HEK293 (cell line): ENCODE results near the gene RNU5B-1.

Experiments used
- CTCF ChIA-PET: fragments of 350-600 bp; formaldehyde crosslinking; extraction: SDS; loops from one replicate; lab custom pipeline; 2021; ENCODE audit warnings: antibody characterized with exemption; lab: Yijun Ruan, JAX
- POLR2A ChIA-PET: fragments of 300-600 bp; formaldehyde crosslinking; extraction: SDS; loops from one replicate; lab custom pipeline; 2020; ENCODE audit warnings: antibody characterized with exemption, inconsistent platforms; lab: Yijun Ruan, JAX
- H3K27ac ChIP-seq: fragments of 200-500 bp; sonication (Bioruptor generic); 2 replicates; pipeline ENCODE4 v1.5.1; 2014; ENCODE audit warnings: low read depth, low read length, control low read depth, inconsistent platforms; ENCODE audit errors: extremely low read depth
- H3K36me3 ChIP-seq, 2 experiments: fragments of 200-500 bp in 1 of 2; sonication (Bioruptor generic) in 1 of 2; 1 replicate in 1 of 2; 2 replicates in 1 of 2; pipeline ENCODE4 v1.5.1; 2014 to 2017; ENCODE audit warnings: inconsistent platforms in 2 of 2, low read length in 2 of 2; ENCODE audit not compliant: control insufficient read depth in 2 of 2, insufficient read depth in 1 of 2
- H3K4me1 ChIP-seq: fragments of 200-500 bp; sonication (Bioruptor generic); 2 replicates; pipeline ENCODE4 v1.5.1; 2014; ENCODE audit warnings: mild to moderate bottlenecking, low read length, inconsistent platforms; ENCODE audit not compliant: control insufficient read depth, insufficient read depth
- H3K4me3 ChIP-seq: 2 replicates; pipeline ENCODE4 v1.5.1; 2011; ENCODE audit warnings: low read depth, mild to moderate bottlenecking, control low read depth, low read length, moderate library complexity
- H3K9me3 ChIP-seq: fragments of 200-500 bp; sonication (Bioruptor generic); 2 replicates; pipeline ENCODE4 v1.5.1; 2014; ENCODE audit warnings: low read depth, low read length, inconsistent platforms; ENCODE audit not compliant: control insufficient read depth, insufficient read depth
- HOXD13 ChIP-seq: sonication (generic); formaldehyde crosslinking; IDR thresholded peaks from 2 replicates; pipeline ENCODE4 v1.8.0; 2022; ENCODE audit warnings: missing genetic modification reagents, borderline replicate concordance
- PRDM10 ChIP-seq: fragments of 450-650 bp; formaldehyde crosslinking; IDR thresholded peaks from 2 replicates; pipeline ENCODE4 v1.5.1; 2016; ENCODE audit warnings: missing biosample characterization, missing genetic modification characterization
- TSHZ1 ChIP-seq: fragments of 450-650 bp; formaldehyde crosslinking; IDR thresholded peaks from 2 replicates; pipeline ENCODE4 v1.5.1; 2016; ENCODE audit warnings: missing biosample characterization, missing genetic modification characterization, borderline replicate concordance
- ZBTB1 ChIP-seq: fragments of 450-650 bp; formaldehyde crosslinking; IDR thresholded peaks from 2 replicates; pipeline ENCODE4 v1.5.1; 2016; ENCODE audit warnings: missing biosample characterization, missing genetic modification characterization
- ZNF10 ChIP-seq: fragments of 450-650 bp; formaldehyde crosslinking; IDR thresholded peaks from 2 replicates; pipeline ENCODE4 v1.5.1; 2017; ENCODE audit warnings: missing biosample characterization, missing genetic modification characterization
- ZNF16 ChIP-seq: fragments of 450-650 bp; formaldehyde crosslinking; IDR thresholded peaks from 2 replicates; pipeline ENCODE4 v1.5.1; 2016; ENCODE audit warnings: low read depth, missing biosample characterization, missing genetic modification characterization
- ZNF335 ChIP-seq: fragments of 450-650 bp; formaldehyde crosslinking; conservative IDR thresholded peaks from 2 replicates; pipeline ENCODE4 v1.5.1; 2016; ENCODE audit warnings: missing biosample characterization, missing genetic modification characterization
- ZNF600 ChIP-seq: fragments of 450-650 bp; formaldehyde crosslinking; IDR thresholded peaks from 2 replicates; pipeline ENCODE4 v1.5.1; 2016; ENCODE audit warnings: missing biosample characterization, missing genetic modification characterization
- ZNF670 ChIP-seq: fragments of 450-650 bp; formaldehyde crosslinking; IDR thresholded peaks from 2 replicates; pipeline ENCODE4 v1.5.1; 2016; ENCODE audit warnings: missing biosample characterization, missing genetic modification characterization, low read depth
- ZNF837 ChIP-seq: fragments of 450-650 bp; formaldehyde crosslinking; IDR thresholded peaks from 2 replicates; pipeline ENCODE4 v1.5.1; 2016; ENCODE audit warnings: missing biosample characterization, missing genetic modification characterization
- ZSCAN5A ChIP-seq: fragments of 450-650 bp; formaldehyde crosslinking; IDR thresholded peaks from 2 replicates; pipeline ENCODE4 v1.5.1; 2016; ENCODE audit warnings: missing biosample characterization, missing genetic modification characterization
- TF ChIP-seq, protein P1 (sequence below): fragments of 450-650 bp; formaldehyde crosslinking; IDR thresholded peaks from 2 replicates; pipeline ENCODE4 v1.5.1; 2016; ENCODE audit warnings: missing biosample characterization, missing genetic modification characterization

RNU5B-1 gene

GRCh38 chr15:65338823-65339222, 34.3 kb downstream of the RNU5B-1 start:
- Histone ChIP-seq H3K9me3 (no peaks in the 10 kb centered on the region), H3K36me3 (no peaks in the 10 kb centered on the region), H3K27ac (no peak overlapping the region), H3K4me3 (no peak overlapping the region), H3K4me1 (peaks cover 4% of the 10 kb centered on the region)
- TF ChIP-seq ZNF670 (tag by site-specific recombination) (no peak), ZNF600 (tag by site-specific recombination) (peak; percentile 96), PRDM10 (peak; percentile 91), TSHZ1 (tag by site-specific recombination) (no peak), ZNF335 (tag by site-specific recombination) (peak; percentile 34)
- CTCF ChIA-PET, result interaction anchor here (1.0 to 4.1 kb wide), 5 partner anchors 19 to 63 kb away, joined by 3 to 20 read pairs (median 3); no protein-coding TSS in a partner anchor
- POLR2A ChIA-PET, result no interaction called here

GRCh38 chr15:65339416-65339815, 34.9 kb downstream of the RNU5B-1 start:
- Histone ChIP-seq H3K27ac (no peak overlapping the region), H3K4me3 (no peak overlapping the region), H3K9me3 (no peaks in the 10 kb centered on the region), H3K4me1 (peaks cover 4% of the 10 kb centered on the region), H3K36me3 (no peaks in the 10 kb centered on the region)
- TF ChIP-seq ZNF16 (tag by site-specific recombination) (no peak), ZSCAN5A (tag by site-specific recombination) (no peak)
- ChIA-PET CTCF (interaction anchor here (0.6 to 1.4 kb wide), 5 partner anchors 10 to 62 kb away, joined by 3 to 6 read pairs (median 3); no protein-coding TSS in a partner anchor), POLR2A (no interaction called here)

DNA sequence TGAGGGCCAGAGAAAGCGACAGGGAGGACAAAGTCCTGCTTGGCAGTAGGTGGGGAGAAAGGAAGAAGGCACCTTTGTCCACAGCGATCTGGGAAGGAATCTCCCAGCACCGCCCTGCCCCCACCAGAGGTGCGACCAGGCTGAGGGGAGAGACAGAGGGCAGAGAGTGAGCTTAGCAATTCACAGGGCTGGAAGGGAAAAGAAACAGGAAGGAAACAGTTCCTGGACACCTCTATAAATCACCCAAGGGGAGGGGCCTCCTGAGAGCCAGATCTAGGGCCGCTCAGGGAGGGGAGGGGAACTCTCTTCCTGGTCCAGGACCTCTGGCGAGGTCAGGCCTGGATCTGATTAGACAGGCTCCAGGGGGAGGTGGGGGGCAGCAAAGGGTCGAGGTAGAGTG, 35.4 kb downstream of the RNU5B-1 start:
- H3K9me3 ChIP-seq, result no peaks in the 10 kb centered on the region
- CTCF ChIA-PET, result interaction anchor here (0.6 to 1.0 kb wide), 5 partner anchors 11 to 61 kb away, joined by 3 to 6 read pairs (median 3); no protein-coding TSS in a partner anchor
- TF ChIP-seq HOXD13 (no peak), ZNF10 (tag by site-specific recombination) (no peak), ZBTB1 (tag by site-specific recombination) (no peak), ZNF837 (tag by site-specific recombination) (no peak), ZNF16 (tag by site-specific recombination) (no peak)
- TF ChIP-seq, protein P1, sequence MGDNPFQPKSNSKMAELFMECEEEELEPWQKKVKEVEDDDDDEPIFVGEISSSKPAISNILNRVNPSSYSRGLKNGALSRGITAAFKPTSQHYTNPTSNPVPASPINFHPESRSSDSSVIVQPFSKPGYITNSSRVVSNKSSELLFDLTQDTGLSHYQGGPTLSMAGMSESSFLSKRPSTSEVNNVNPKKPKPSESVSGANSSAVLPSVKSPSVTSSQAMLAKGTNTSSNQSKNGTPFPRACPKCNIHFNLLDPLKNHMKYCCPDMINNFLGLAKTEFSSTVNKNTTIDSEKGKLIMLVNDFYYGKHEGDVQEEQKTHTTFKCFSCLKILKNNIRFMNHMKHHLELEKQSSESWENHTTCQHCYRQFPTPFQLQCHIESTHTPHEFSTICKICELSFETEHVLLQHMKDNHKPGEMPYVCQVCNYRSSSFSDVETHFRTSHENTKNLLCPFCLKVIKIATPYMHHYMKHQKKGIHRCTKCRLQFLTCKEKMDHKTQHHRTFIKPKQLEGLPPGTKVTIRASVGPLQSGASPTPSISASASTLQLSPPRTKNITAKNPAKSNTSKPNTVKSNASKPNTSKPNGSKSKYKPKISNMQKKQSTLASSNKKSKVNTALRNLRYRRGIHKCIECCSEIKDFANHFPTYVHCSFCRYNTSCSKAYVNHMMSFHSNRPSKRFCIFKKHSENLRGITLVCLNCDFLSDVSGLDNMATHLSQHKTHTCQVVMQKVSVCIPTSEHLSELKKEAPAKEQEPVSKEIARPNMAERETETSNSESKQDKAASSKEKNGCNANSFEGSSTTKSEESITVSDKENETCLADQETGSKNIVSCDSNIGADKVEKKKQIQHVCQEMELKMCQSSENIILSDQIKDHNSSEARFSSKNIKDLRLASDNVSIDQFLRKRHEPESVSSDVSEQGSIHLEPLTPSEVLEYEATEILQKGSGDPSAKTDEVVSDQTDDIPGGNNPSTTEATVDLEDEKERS (tag by site-specific recombination), result no peak
- H3K27ac ChIP-seq, result no peak overlapping the region
- H3K36me3 ChIP-seq, result no peaks in the 10 kb centered on the region
- H3K4me3 ChIP-seq, result no peak overlapping the region
- POLR2A ChIA-PET, result no interaction called here
- peaks cover 4% of the 10 kb centered on the region for H3K4me1 ChIP-seq
